Measurements from ENCODE around the gene EPHA10.

Gene EPHA10

GRCh38 chr1:37764888-37765441 is at the start of gene EPHA10:
Gene EPHA10 (minus strand): TSS chr1:37765120. CDS start chr1:37765066, 54 bp downstream.
- no peak for DNase-seq (ENCODE audit: low read depth in 3 of 3)

- no peak for DNase-seq (ENCODE audit: low read depth in 3 of 3)
Observed at GRCh38 chr1:37814252-37814651, 49.3 kb upstream of the EPHA10 start.

GRCh38 chr1:37813529-37814145 is 48.7 kb upstream of the EPHA10 start:
- no peak for DNase-seq (ENCODE audit: low read depth in 3 of 3)

GRCh38 chr1:37811027-37811655 is 46.2 kb upstream of the EPHA10 start:
- peak; percentile 40 to 53 (median 53) for DNase-seq (ENCODE audit: low read depth in 3 of 3)

GRCh38 chr1:37809942-37810341 is 45.0 kb upstream of the EPHA10 start:
- DNase-seq (ENCODE audit: low read depth in 3 of 3): no peak

GRCh38 chr1:37808369-37809319 is 43.7 kb upstream of the EPHA10 start:
- peak in 2 of 3 donors; percentile 14 to 30 for DNase-seq (ENCODE audit: low read depth in 3 of 3)

GRCh38 chr1:37807555-37808368 is 42.8 kb upstream of the EPHA10 start, which contains the start of the genes C1orf122 and YRDC:
Gene C1orf122 (plus strand): TSS chr1:37807790. CDS start chr1:37808405, 615 bp downstream.
Gene YRDC (minus strand): TSS chr1:37808208. CDS start chr1:37808180, 28 bp downstream.
- peak; percentile 83 to 91 (median 84) for DNase-seq (ENCODE audit: low read depth in 3 of 3)

GRCh38 chr1:37807220-37807554 is 42.3 kb upstream of the EPHA10 start:
- DNase-seq (ENCODE audit: low read depth in 3 of 3): no peak

GRCh38 chr1:37802439-37802838 is 37.5 kb upstream of the EPHA10 start:
- no peak for DNase-seq (ENCODE audit: low read depth in 3 of 3)

- DNase-seq (ENCODE audit: low read depth in 3 of 3): no peak
Observed at GRCh38 chr1:37797750-37798345, 32.9 kb upstream of the EPHA10 start.

GRCh38 chr1:37795340-37796125 is 30.6 kb upstream of the EPHA10 start:
- DNase-seq (ENCODE audit: low read depth in 3 of 3): peak in 1 of 3 donors; percentile 39

- no peak for DNase-seq (ENCODE audit: low read depth in 3 of 3)
Observed at GRCh38 chr1:37794372-37795339, 29.7 kb upstream of the EPHA10 start.

GRCh38 chr1:37793773-37794371 is 29.0 kb upstream of the EPHA10 start, which contains the start of gene MANEAL:
Gene MANEAL (plus strand): TSS chr1:37793847. CDS start chr1:37794183, 336 bp downstream.
- peak in 1 of 3 donors; percentile 15 for DNase-seq (ENCODE audit: low read depth in 3 of 3)

- DNase-seq (ENCODE audit: low read depth in 3 of 3): no peak
Observed at GRCh38 chr1:37792943-37793686, 28.2 kb upstream of the EPHA10 start.

GRCh38 chr1:37782491-37782890 is 17.6 kb upstream of the EPHA10 start:
- no peak for DNase-seq (ENCODE audit: low read depth in 3 of 3)

- no peak for DNase-seq (ENCODE audit: low read depth in 3 of 3)
Observed at GRCh38 chr1:37778654-37779053, 13.7 kb upstream of the EPHA10 start.

- no peak for DNase-seq (ENCODE audit: low read depth in 3 of 3)
Observed at GRCh38 chr1:37776946-37777516, 12.1 kb upstream of the EPHA10 start.

Data from stimulated activated CD4-positive, alpha-beta T cell treated with anti-CD3 and anti-CD28 coated beads, TNF-alpha, amount 100 ng/mL, for 48 hours (primary cell).